Left lobe of liver (tissue), 2 donors: ENCODE results near the gene TMEM86B. TPM values are rescaled to one million over a fixed set of nuclear protein-coding genes. Genes with fewer than 3 reads are reported as not detected.

Source experiments
- ATAC-seq: fragments of 200-7000 bp; cut with Tn5 transposase; one replicate; pipeline ENCODE4 v1.9.1; 2020; ENCODE audit warnings: mild to moderate bottlenecking, moderate library complexity
- DNase-seq: peaks from one replicate; pipeline ENCODE4 v3.0.0-alpha.2; 2020; ENCODE audit warnings: low spot score
- total RNA-seq: library from RNA; stranded (reverse); gene quantifications from one replicate; pipeline ENCODE4 v1.2.1, GENCODE V29; 2021
- donor health status: DM: no; HTN: no; CAD: no; lungs with moderate emphysema.
- donor health status: DM: no; HTN: yes; CAD: no.

Gene TMEM86B
- 15.5 TPM for total RNA-seq

DNA sequence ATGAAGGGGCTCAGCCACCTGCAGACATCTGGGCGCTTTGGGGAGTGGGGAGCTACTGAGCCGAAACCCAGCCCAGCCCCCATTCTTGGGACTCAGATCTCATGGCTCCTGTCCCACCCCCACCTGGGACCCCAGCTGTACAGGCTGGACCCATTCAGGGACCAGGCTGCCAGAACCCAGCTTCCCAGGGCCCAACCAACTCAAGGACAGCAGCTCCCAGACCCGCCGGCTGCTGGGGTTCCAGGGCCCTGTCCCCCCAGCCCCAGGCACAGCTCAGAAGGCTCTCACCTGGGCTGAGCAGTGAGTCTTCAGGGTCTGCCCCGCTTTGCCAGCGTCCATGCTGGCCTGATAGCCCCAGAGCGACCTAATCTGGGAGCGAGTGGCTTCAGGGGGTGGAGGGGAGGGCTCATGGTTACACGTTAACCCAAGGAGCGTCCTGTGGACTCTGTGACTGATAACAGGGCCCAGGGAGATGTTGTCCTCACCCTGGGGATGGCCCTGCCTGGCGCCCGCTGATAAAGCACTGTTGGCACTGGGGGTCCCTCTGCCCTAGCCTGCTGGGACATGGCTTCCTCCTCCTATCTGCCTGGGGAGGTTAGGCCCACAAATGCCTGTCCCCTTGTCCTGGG, at the start of gene TMEM86B:
TMEM86B (minus strand) TSS at position 361 of the 629 bp plus-strand sequence; CDS start at position 339, 22 bp downstream.
- DNase-seq (peak; percentile 83), ATAC-seq (peak; percentile 92)

- DNase-seq = no peak
- no peak for ATAC-seq
Measured at GRCh38 chr19:55277494-55277893, 48.9 kb upstream of the TMEM86B start.

DNA sequence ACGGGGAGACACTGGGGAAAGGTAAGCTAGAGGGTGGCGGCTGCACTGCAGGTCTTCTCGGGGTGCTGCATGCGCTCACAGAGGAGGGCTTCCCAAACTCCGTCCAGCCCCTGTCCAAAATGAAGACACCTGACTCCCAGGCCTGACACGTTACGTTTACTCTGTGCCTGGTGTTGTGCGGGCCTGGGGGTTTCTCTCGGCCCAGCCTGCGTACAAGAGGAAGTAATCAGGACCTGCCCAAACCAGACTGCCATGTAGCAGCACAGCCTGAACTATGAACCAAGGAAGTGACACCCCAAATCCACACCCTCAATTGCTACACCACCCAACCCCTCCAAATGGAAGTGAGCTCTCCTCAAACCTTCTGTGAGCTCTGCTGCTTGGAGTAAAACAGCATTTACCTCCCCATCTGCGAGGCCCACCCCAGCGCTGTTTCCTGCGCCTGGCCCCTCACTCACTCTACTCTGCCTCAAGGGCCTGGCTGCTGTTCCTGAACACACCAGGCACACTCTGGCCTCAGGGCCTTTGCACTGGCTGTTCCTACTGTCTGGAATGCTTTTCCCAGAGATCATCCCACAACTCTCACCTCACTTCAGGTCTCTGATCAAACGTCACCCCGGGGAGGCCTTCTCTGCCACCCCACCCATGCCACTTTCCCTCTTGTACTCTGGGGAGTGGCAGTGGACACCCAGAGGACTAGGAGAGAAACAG, 48.3 kb upstream of the TMEM86B start:
- no peak for DNase-seq
- ATAC-seq = no peak

- ATAC-seq (no peak), DNase-seq (no peak)
Measured at GRCh38 chr19:55275851-55276719, 47.5 kb upstream of the TMEM86B start.

DNA sequence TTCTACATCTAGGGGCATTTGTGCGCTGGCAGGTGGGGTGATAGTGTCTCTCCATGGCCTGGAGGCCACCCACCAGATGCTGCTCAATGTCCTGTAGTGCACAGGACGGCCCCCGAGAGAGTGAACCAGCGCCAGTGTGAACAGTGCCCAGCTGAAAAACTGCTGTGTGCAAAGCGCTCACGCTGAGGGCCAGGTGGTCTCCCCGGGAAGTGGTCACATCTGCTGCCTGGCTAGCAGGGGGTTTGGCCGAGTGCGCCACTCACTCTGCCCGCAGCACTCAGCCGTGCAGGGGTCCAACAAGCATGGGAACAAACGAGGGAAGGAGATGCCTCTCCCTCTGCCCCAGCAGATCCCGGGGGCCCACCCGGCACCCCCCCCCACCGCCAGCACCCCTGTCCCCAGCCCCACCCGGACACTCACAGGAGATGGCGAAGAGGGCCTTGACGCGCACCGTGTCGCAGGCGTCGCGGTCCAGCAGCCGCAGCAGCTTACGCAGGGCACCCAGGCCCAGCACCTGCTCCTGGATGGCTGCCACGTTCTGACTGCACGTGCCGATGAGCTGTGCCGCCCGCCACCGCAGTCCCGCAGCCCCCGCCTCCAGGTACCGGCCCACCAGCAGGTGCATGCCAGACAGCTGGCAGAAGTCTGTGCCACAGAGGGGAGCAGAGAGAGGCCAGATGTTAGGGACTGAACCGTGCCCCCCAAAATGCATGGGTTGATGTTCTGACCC, 45.6 kb upstream of the TMEM86B start:
- no peak for DNase-seq

GRCh38 chr19:55272142-55272541, 43.6 kb upstream of the TMEM86B start:
- DNase-seq (no peak), ATAC-seq (no peak)

More for the DNA sequence above, 45.6 kb upstream of the TMEM86B start:
- ATAC-seq = no peak

- DNase-seq (no peak), ATAC-seq (no peak)
Measured at GRCh38 chr19:55270172-55270942, 41.8 kb upstream of the TMEM86B start.

DNA sequence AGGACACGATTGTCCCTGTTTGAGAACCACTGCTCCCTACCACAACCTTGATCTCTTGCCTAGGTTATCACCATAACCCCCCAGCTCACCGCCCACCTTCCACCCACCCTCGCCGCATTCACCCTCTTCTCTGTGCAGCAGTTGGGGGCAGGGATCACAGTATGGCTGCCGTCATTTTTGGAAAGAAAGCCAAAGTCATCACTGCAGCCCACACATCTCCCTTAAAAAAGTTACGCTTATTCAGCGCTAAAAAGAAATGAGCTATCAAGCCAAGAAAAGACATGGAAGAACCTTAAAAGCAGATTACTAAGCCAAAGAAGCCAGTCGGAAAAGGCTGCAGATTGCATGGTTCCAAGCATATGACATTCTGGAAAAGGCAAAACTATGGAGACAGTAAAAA, 40.7 kb upstream of the TMEM86B start:
- DNase-seq (no peak), ATAC-seq (no peak)

- no peak for ATAC-seq
- DNase-seq = no peak
Measured at GRCh38 chr19:55266840-55267239, 38.3 kb upstream of the TMEM86B start.

GRCh38 chr19:55266404-55266803, 37.8 kb upstream of the TMEM86B start:
- DNase-seq (no peak), ATAC-seq (no peak)

DNA sequence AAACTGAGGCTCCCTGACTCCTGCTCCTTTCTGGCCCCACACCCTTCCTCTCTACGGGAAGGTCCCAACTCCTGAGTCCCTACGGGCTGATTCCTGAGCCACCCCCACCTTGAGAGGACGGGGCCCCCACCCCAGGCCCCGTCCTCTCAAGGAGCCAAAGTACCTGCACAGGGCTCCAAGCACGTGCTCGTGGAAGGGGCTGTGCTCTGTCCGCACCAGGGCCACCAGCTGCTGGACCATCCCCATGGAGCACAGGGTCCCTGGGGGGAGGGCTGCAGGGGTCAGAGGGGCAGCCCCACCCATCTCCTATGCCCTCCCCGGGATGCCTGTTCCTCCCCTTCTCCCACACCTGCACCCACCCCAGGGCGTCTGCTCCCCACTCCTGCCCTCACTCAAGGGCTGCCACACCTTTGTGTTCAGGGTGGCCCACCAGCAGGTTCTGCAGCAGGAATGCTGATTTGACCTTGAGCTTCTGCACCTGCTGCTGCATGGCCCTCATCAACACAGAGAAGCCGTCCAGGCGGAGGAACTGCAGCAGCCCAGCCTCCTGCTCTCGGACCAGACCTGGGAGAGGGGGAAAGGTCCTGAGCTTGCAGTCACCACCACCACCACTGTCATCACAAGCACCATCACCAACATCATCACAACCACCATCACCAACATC, 37.3 kb upstream of the TMEM86B start:
- no peak for ATAC-seq

GRCh38 chr19:55265173-55265572, 36.6 kb upstream of the TMEM86B start:
- DNase-seq = no peak
- no peak for ATAC-seq

More for the DNA sequence above, 37.3 kb upstream of the TMEM86B start:
- no peak for DNase-seq

GRCh38 chr19:55264531-55264930, 36.0 kb upstream of the TMEM86B start:
- DNase-seq (no peak), ATAC-seq (no peak)

DNA sequence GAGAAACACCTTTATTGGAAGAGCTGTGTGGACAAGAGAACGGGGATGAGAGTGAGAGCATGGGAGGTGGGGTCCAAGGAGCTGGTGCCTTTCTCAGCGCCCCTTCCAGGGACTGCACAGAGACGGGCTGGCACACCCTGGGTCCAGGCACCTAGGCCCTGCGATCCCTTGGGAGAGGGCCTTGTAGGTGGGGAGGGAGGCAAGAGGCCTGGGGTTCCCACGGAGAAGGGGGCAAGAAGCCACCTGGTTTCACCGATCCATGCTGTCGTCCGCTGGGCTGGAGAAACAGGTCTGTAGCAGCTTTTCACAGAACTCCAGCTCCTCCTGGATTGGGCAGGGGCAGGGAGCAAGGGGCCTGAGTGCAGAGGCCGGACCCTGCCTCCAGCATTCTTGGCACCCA, 33.8 kb upstream of the TMEM86B start:
- no peak for ATAC-seq
- no peak for DNase-seq

DNA sequence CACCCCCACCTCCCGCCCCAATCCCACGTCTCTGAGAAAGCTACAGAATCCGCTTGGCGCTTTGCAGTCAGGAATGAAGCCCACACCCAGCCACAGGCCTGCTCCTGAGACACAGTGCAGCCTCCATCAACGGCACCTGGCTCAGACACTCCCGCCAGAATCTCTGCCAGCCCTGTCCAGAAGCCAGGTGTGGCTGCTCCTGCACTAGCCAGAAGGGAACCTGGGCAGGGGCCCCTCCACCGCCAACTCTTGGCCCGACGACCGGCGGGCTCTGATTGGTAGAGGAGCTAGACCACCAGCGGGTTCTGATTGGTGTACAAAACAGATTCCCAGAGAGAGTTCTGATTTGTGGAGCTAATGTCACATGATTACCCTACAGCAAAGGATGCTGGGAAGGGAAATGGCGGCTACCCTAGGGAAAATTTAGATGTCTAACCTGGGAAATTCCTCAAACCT, 33.1 kb upstream of the TMEM86B start:
- no peak for ATAC-seq
- no peak for DNase-seq

- ATAC-seq (no peak), DNase-seq (no peak)
Measured at GRCh38 chr19:55259540-55260210, 31.1 kb upstream of the TMEM86B start.

- ATAC-seq = peak; percentile 91
- peak; percentile 99 for DNase-seq
Measured at GRCh38 chr19:55258828-55259539, 30.4 kb upstream of the TMEM86B start, which contains the start of gene PPP6R1. PPP6R1 (minus strand) TSS chr19:55259017; CDS start chr19:55247103, 11,914 bp downstream.

DNA sequence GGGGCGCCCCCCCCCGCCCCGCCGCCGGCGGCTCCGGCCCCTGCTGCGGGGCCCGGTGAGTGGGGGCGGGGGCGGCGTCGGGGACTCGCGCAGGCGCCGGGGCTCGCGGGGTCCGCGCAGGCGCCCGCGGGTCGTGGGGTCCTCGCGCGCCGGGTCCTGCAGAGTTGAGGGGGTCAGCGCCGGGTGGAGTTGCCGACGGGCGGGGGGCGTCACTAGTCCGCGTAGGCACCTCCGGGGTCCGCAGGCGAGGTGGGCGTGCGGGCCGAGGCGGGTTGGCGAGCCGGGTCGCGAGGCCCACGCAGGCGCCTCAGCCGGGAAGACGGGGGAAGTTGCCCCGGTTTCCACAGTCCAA, 29.9 kb upstream of the TMEM86B start:
- DNase-seq (no peak), ATAC-seq (peak; percentile 26)
